Measurements from ENCODE around the gene ZNF558. TPM values are rescaled to one million over a fixed set of nuclear protein-coding genes. Genes with fewer than 3 reads are reported as not detected.

The ZNF558 gene
- 10 to 100 TPM; 13.3 to 13.5 TPM for total RNA-seq
- long read RNA-seq, full-length matches to known transcripts, result 2 of 11 reads
- long read RNA-seq, partial matches to known transcripts, result 0 of 11 reads
- long read RNA-seq, other reads (novel, unspliced or antisense), result 9 of 11 reads

DNA sequence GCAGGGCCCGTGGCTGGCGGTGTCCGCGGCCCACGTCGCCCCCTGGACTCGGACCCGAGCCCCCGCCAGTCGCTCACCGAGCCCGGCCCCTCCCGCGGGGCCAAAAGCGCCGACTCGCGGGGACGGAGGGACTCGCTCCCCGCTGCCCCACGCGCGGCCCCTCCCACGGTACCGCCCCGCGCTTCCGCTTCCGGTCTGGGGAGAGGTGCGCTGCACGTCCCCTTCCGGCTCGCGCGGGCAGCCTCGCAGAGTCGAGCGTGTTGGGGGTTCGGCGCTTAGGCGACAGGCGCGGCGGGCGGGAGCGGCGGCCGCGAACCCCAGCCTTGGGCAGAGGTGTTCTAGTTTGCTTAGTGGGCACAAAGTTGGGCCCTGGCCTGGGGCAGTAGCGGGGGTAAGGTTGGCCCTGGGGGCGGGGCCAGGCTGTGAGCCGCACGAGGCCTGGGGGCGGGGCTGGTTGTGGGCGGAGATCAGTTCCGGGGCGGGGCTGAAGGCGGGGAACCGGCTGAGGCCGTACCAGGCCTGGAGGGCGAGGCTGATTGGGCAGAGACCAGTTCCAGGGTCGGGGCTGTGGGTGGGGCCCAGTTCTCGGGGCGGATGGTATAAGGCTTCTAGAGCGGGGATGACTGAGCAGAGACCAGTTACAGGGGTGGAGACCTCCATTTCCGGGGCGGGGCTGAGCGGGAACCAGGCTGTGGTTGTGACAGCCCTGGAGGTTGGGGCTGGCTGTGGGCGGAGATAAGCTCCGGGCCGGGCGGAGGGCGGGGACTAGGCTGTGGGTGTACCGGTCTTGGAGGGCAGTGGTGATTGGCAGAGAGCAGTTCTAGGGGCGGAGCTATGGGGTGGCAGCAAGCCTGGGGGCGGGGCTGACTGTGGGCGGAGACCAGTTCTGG, at the start of gene ZNF558, which contains the start of gene MBD3L1:
TSS of gene ZNF558 (minus strand) at position 173 of the 890 bp plus-strand sequence. CDS start 9,645 bp downstream, outside the sequence.
TSS of gene MBD3L1 (plus strand) at position 246 of the 890 bp plus-strand sequence. CDS start 10,302 bp downstream, outside the sequence.
- ATAC-seq, result peak; percentile 95 to 98
- intact Hi-C loops (cut with DNase I), result no loop called here
- DNase-seq, result peak; percentile 100

DNA sequence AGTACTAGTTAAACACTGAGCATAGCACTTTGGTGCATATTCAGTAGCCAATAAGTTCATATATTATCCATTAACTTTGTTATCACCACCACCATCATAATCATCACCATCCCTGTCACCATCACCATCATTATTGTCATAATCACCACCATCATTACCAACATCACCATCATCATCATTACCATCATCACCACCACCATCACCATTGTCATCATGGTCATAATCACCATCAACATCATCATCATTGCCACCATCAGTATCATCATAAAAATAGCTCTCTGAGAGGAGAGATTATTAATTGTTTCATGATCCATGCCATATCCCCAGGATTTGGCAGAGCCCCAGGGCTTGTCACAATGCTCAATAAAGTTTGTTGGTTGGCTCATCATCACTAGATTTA, 49.4 kb upstream of the ZNF558 start:
- no peak for DNase-seq
- intact Hi-C loops (cut with DNase I), result no loop called here
- ATAC-seq, result no peak

DNA sequence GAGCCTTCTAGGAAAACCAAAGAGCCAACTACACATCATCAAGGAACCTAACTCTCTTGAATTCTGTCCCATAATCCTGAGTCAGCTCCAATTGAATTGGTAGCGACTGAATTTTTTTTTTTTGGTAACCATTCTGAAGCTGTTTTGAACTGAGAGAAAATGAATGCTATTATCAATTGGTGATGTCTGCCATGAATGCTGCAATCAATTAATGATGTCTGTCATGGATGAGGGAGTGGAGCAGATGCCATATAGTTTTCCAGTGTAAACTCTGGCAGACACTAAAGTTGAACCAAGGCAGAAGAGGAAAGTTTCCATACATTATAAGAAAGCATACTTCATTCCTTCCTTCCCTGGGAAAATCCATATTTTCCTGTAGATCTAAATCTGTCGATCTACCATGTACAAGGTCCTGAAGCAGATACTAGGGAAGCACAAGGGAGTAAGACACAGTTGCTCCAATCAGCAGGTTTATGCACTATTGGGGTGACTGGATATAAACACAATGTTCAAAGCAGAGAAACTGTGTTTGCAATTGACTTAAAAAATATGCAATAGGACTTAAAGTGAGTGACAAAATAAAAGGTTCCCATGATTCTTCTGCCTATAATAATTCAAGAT, 48.9 kb upstream of the ZNF558 start:
- intact Hi-C loops (cut with DNase I), result no loop called here
- no peak for DNase-seq
- ATAC-seq, result no peak

DNA sequence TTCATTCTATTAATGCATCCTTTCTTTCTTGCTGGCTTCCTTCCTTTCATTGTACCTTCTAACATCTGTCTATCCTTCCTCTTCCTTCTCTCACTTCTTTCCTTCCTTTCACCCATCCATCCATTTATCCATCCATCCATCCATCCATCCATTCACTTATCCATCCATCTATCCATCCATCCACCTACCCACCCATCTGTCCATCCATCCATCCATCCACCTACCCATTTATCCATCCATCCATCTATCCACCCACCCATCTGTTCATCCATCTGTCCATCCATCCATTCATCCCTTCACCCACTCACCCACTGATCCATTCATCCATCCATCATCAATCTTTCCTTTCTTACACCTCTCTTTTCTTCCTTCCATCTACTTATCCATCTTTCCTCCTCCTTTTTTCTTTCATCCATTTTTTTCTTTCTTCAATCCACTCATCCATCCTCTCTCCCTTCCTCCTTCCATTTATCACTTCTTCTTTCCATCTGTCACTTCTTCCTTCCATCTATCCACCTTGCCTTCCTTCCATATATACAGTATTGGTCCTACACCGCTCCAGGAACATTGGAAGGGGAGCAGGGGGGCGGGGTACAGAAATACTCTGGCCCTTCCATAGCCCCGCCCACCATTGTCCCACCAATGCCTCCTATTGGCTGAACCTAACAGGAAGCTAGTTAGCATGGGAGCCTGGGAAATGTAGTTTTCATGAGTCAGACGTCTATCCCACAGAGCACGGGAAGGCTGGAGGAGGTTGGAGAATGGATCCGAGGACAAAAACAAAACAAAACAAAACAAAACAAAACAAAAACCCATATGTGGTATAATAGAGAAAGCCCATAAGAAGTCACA, 46.0 kb upstream of the ZNF558 start:
- ATAC-seq, result no peak
- intact Hi-C loops (cut with DNase I), result no loop called here

DNA sequence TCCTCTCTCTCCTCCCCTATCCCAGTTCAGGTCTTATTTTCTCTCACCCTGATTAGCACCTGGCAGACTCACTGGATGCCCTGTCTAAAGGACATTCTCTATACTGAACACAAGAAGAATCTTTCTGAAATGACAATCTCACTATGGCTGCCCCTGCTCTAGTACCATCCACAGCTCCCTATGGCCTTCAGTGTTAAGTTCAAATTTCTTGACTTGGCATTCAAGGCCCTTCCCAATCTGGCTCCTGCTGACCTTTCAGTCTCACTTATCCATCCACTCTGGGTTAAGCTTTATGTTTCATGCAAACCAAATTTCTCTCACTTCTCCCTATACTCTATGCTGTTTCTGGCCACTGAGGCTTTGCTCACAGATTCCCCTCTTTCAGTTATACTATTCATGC, 34.2 kb upstream of the ZNF558 start:
- intact Hi-C loops (cut with DNase I), result no loop called here
- no peak for DNase-seq
- no peak for ATAC-seq

More for the DNA sequence above, 46.0 kb upstream of the ZNF558 start:
- DNase-seq, result no peak

DNA sequence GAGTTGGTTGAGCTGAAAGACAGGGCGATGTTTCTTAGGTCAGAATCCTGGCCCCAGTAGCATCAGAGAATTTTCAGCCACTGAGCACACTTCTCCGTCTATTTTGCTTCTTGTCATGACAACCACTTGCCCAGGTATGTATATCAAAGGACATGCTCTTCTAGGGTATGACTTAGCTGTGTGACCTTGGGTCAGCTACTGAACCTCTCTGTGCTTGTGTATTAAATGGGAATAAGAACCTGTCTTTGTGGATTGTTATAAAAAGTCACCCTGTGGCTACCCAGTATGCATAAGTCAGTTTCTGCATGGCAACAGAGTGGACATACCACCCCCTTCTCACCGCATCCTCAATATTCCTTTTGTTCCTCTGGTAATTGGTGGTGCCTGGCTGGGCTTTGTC, 26.2 kb upstream of the ZNF558 start:
- DNase-seq (no peak), ATAC-seq (no peak)
- intact Hi-C loops (cut with DNase I), result no loop called here

DNA sequence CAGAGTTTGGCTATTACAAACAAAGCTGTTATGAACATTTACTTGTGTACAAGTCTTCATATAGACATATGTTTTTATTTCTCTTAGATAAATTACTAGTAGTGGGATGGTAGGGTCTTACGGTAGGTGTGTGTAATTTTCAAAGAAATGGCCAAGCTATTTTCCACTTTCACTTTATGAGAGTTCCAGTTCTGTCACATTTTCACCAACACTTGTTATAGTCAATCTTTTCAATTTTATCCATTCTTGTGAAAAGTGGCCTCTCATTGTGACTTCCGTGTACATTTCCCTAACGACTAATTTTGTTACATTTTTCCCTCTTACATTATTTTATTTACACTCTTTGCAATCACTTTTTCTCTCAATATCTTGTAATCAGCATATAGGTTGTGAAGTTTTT, 18.4 kb upstream of the ZNF558 start:
- no peak for DNase-seq
- intact Hi-C loops (cut with DNase I), result no loop called here
- ATAC-seq, result no peak

DNA sequence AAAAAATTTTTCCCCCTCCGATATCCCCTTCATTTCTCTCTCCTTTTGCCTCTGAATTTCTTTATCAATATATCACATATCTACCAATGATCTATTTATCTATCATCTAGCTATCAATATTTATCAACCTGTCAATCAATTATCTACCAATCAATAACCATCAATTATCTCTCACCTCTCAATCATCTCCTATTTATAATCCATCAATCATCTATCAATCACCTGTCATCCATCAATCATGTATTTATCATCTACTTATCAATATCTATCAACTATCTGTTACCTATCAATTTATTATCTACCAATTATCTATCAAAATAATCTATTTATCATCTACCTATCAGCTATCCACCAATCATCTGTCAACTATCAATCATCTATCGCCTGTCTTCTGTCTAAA, 17.1 kb upstream of the ZNF558 start:
- no peak for DNase-seq
- no peak for ATAC-seq
- intact Hi-C loops (cut with DNase I), result no loop called here

DNA sequence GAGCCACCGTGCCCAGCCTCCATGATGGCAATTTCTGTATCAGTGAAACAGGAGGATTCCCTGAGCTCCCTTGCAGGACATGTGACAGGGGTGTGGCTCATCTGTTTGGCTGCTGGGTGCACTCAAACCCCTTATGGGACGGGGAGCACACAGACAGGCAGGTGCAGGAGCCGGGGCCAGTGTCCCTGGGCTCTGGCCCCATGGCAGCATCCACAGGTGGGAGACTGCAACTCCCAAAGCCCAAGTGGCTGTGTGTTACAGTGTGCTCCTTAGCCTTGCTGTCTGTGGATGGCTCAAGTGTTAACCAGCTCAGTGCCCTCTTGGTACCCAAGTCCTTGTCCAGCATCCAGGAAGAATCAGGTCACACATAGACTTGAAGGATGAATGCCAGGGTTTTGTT, 14.7 kb upstream of the ZNF558 start:
- intact Hi-C loops (cut with DNase I), result no loop called here
- no peak for ATAC-seq

DNA sequence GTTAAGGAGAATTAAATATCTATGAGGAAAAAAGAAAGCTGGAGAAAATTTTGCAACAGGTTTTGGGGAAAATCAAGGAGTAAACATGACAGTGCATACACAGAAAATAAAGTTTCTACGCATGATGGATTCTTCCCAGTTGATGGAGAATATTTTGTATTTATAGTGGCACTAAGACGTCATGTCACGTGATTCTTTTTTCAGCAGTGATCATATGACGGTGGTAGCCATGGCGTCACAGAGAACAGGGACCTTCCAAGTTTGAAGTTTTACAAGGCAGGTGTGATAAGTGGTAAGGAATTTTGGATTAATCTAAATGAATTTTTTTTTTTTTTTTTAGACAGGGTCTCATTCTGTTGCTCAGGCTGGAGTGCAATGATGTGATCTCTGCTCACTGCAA, 8.6 kb upstream of the ZNF558 start:
- intact Hi-C loops (cut with DNase I), result no loop called here
- no peak for DNase-seq
- ATAC-seq, result no peak

More for the DNA sequence above, 14.7 kb upstream of the ZNF558 start:
- no peak for DNase-seq

DNA sequence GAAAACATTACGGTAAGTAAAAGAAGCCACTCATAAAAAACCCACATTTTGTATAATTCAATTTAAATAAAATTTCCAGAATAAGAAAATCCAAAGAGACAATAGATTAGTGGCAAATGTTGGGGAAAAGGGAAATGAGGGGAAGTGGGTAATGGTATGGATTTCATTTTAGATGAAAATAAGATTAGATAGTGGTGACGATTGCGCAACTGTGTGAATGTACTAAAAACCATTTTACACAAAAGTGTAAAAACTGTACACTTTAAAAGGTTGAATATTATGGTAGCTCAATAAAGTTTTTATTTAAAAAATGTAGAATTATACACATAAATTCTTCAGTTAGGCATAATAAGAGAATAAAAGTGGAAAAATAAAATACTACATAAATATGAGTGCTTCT, 3.8 kb upstream of the ZNF558 start:
- intact Hi-C loops (cut with DNase I), result no loop called here
- DNase-seq (no peak), ATAC-seq (no peak)

DNA sequence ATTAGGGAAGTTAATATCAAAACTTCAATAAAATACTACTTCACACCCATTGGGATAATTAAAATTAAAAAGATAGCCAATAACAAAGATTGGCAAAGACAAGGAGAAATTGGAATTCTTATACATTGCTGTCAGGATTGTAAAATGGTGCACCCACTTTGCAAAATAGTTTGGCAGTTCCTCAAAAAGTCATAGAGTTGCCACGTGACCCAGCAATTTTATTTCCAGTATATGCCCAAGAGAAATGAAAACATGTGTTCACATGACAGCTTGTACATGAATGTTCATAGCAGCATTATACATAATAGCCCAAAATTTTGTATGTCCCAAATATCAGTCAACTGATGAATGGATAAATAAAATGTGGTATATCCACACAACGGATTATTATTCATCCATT, 3.3 kb upstream of the ZNF558 start:
- intact Hi-C loops (cut with DNase I), result no loop called here
- ATAC-seq (no peak), DNase-seq (no peak)

DNA sequence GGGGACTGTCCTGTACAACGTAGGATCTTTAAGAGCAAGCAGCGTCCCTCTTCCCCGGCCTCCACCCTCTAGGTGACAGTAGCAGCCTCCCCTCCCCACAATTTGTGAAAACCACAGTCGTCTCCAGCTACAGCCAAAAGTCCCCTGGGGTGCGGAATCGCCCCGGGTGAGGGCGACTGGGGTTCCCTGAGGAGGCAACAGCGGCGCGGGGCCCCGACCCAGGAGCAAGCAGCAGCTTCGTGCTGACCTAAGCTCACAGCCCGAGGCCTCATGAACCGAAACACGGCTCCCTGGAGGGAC, 322 bp downstream of the ZNF558 start:
- ATAC-seq, result peak; percentile 13 to 26
- intact Hi-C loops (cut with DNase I), result no loop called here
- DNase-seq, result no peak

DNA sequence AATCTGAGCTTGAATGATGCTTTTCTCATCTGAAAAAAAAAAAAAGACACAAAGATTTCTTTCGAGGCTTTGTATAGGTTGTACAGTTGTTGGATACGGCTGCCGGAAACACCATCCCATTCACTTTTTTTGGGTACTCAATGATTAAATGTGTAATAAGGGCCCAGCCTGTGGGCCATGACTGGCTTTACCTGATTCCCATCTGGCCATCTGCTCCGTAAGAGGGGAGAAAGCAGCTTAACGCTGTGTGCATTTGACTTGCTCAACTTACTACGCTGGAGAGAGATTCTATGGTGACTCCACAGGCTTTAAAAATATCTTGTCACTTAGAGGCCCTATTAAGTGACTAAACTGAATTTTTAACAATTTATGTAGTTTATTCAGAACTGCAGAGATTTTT, 731 bp downstream of the ZNF558 start:
- no peak for ATAC-seq
- intact Hi-C loops (cut with DNase I), result no loop called here
- DNase-seq, result no peak

DNA sequence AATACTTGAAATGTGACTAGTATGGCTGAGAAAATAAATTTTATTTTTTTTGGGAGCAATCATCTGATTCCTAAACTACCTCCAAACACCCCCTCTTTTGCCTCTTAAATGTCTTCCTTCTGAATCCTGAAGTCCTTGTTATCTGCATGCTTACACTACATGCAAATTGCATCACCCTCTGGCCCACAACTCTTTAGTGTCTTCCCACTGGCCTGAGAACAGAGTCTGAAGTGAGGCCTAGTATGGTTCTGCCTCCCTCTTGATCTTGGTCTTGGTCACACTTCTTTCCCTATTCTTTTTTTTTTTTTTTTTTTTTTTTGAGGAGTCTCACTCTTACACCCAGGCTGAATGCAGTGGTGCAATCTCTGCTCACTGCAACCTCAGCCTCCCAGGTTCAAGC, 4.8 kb downstream of the ZNF558 start:
- DNase-seq (no peak), ATAC-seq (no peak)
- intact Hi-C loops (cut with DNase I), result no loop called here

DNA sequence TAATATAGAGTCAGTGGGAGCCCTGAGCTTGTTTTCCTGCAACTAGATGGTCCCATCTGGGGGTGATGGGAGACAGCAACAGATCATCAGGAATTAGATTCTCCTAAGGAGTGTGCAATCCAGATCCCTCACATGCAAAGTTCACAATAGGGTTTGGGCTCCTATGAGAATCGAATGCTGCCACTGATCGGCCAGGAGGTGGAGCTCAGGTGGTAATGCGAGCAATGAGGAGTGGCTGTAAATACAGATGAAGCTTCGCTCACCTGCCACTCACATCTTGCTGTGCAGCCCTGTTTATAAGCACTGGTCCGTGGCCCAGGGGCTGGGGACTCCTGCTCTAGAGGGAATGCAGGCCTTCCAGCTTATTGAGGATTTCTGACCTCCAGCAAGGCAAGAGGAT, 5.7 kb downstream of the ZNF558 start:
- DNase-seq, result no peak
- ATAC-seq, result no peak
- intact Hi-C loops (cut with DNase I), result no loop called here

DNA sequence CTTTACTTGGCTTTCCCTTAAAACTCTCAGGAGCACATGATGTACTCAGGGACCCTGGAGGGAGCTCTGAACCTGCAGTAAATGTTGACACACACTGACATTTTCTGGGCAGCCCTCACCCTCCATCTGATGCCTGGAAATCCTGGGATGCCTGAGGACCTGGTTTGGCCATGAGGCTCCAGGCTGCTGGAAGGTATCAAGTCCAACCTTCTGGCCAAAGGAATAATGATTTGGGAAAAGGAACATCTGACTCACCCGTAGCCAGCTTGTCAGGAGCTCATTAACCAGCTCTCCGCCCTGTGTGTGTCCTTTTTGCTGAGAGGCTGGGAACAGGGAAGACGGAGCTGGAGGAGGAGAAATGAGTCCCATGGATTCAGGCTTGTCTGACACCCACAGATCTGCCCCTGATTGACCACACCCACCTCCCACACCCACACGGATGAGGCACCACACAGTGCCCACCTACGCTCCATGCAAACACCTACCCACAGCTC, 10.3 kb downstream of the ZNF558 start:
- intact Hi-C loops (cut with DNase I), result no loop called here
- ATAC-seq (no peak), DNase-seq (no peak)

DNA sequence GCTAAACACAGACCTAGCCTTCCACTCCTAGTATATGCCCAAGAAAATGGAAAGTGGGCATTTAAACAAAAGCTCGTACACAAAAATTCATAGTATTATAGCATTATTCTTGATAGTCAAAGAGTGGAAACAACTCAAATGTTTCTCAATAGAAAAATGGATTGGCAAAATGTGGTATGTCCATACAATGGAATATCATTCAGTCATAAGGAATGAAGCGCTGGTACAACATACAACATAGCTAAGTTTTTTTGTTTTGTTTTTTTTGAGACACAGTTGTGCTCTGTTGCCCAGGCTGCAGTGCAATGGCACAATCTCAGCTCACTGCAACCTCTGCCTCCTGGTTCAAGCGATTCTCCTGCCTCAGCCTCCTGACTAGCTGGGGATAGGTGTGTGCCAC, 11.9 kb downstream of the ZNF558 start:
- intact Hi-C loops (cut with DNase I), result no loop called here
- DNase-seq (no peak), ATAC-seq (no peak)

DNA sequence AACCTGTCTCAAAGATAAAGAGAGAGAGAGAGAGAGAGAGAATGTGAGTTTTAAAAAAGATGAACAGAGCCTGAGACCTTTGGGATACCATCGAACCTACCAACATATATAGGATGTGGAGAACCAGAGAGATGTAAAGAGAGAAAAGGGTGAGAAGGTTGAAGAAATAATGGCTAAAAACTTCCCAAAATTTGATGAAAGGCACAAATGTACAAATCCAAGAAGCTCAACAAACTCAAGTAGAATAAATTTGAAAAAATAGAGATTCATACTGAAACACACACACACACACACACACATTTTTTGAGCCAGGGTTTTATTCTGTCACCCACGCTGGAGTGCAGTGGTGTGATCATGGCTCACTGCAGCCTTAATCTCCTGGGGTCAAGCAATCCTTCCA, 16.3 kb downstream of the ZNF558 start:
- no peak for ATAC-seq
- intact Hi-C loops (cut with DNase I), result no loop called here
- no peak for DNase-seq

DNA sequence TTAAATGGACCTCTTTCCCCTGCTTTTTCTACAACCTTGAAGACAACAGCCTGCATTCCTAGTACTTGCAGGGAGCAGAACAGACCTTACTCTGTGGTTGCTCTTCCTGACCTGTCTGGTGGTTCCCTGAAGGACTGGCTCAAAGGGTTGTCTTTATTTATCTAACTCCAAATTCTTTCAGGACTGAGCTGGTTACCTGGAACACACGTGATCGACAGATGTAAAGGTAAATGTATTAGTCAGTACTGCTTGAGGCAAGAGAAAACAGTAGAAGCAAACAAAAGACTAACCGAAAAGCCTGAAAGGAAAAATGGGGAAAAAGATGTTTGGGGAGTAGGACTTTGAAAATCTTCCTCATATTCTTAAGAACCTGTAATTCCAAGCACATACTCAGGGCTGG, 17.9 kb downstream of the ZNF558 start:
- intact Hi-C loops (cut with DNase I), result no loop called here
- no peak for DNase-seq
- no peak for ATAC-seq
